GM20000 (cell line): ENCODE data around the gene PECR.
"Not testable (repeated sequence)": the region's sequence is repeated elsewhere in the genome, so short reads cannot be mapped to it uniquely, and the experiment has no call there.

Experiments used
- DNase-seq: peaks from one replicate; pipeline ENCODE4 v3.0.0; 2012; ENCODE audit warnings: low spot score
- CTCF ChIP-seq: IDR thresholded peaks from 2 replicates; pipeline ENCODE4 v1.5.1; 2012; ENCODE audit warnings: mild to moderate bottlenecking, control low read depth; ENCODE audit errors: extremely low read depth, missing control alignments

Gene PECR

DNA sequence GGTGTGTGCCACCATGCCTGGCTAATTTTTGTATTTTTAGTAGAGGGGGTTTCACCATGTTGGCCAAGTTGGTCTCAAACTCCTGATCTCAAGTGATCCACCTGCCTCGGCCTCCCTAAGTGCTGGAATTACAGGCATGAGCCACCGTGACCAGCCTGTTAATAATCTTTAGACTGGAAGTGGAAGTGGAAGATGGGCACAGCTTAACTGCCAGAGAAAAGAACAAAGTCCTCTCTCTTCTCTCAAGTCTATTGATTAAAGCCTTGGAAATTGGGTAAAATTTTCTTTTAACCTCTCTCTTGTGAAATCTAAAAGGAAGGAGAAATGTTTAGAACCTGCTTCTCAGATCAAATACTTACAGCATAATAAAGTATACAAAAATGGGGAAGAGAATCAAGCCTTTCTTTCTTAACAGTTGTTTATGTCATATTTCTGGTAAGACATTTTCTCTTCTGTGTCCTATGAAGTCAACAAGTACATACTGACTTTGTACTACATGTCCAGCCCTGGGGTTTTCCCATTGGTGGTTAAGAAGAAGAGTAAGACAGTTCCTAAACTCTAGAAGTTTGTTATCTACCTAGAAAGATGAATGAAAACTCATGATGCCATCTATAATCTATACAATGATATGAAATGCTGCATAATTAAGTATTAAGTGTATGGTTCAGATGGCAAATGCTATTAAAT is 4.7 kb upstream of the PECR start:
- no peak for TF ChIP-seq CTCF
- DNase-seq = peak; percentile 38

DNA sequence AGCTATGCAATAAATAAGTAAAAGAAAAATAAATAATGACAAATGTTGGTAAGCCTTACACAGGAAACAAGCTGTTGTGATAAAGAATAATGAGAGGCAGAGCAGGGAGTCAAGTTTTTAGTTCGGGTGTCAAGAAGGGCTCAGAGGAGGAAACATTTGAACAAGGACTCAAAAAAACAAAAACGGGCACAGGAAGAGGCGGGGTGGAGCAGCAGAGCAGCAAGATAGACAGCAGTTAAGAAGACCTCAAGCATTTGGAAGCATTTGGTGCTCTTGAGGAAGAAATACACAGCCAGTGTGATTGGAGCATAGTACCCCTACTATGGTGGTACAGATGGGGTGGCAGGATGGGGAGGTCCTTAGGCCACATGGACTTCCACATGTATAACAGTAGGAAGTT is 2.9 kb upstream of the PECR start:
- peak; percentile 26 for DNase-seq
- TF ChIP-seq CTCF = no peak

GRCh38 chr2:216083464-216084281 is 2.1 kb upstream of the PECR start:
- TF ChIP-seq CTCF = no peak
- no peak for DNase-seq

DNA sequence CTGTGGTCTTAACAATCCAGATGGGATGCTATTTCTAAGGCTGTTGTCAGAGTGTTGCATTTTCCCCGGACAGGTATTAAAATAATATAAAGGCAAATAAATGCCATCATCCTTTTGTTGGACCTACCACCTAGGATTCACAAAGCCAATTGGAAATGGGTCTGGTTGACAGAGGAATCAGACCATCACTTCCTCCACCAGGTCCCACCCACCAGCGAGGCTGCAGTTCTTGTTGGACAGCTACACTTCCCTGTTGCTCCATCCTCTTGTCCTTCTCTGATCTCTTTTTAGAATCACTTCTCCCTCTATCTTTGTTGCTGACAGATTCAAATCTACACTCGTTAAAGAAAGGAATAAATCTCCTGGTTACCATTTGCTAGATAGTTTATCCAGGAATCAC is 1.2 kb upstream of the PECR start:
- DNase-seq = no peak
- no peak for TF ChIP-seq CTCF

- peak; percentile 33 for DNase-seq
- TF ChIP-seq CTCF = no peak
These were observed 605 bp upstream of the PECR start for GRCh38 chr2:216082117-216082711.

GRCh38 chr2:216081012-216081411 is 597 bp downstream of the PECR start:
- no peak for DNase-seq
- no peak for TF ChIP-seq CTCF

DNA sequence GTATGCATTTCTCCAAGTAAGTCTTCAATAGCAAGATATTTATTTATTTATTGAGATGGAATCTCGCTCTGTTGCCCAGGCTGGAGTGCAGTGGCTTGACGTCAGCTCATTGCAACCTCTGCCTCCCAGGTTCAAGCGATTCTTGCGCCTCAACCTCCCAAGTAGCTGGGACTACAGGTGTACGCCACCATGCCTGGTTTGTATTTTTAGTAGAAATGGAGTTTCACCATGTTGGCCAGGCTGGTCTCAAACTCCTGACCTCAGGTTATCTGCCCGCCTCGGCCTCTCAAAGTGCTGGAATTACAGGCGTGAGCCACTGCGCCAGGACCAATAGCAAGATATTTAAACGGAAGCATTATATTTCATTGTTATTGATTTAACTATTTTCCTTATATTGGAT is 1.6 kb downstream of the PECR start:
- DNase-seq = not testable (repeated sequence)

DNA sequence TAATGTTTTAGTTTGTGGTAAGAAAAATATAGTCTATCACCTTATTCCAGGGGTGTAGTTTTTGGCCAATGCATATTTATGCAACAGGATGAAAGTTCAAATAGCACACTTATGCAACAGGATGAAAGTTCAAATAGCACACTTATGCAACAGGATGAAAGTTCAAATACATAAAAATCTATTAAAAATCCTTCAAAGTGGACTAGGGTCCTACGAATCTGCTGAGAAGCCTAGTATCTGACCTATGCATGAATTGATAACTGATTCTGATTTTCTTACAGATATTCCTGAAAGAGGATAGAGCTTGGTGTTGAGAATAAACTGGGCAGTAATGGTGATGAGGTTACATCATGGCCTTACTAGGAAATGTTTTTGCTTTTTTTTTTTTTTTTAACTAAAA is 2.8 kb downstream of the PECR start:
- no peak for TF ChIP-seq CTCF

More for the DNA sequence above, 2.8 kb downstream of the PECR start:
- no peak for DNase-seq
